HG03565 (cell line): ENCODE results near the gene ATP2B1.
A peak's percentile ranks its signal among the peaks of the same experiment; 100 is the strongest.

ENCODE experiments used
- ATAC-seq: cut with Tn5 transposase; IDR thresholded peaks from one replicate; pipeline ENCODE4 v1.9.1; 2021; ENCODE audit warnings: mild to moderate bottlenecking, moderate library complexity; ENCODE audit not compliant: unreplicated experiment

The ATP2B1 gene

GRCh38 chr12:89544681-89545184 lies 163.9 kb downstream of the ATP2B1 start:
- ATAC-seq = no peak

- no peak for ATAC-seq
These were observed 164.6 kb downstream of the ATP2B1 start for GRCh38 chr12:89544022-89544421.

- ATAC-seq = peak; percentile 63
These were observed 165.6 kb downstream of the ATP2B1 start for GRCh38 chr12:89542912-89543592.

- no peak for ATAC-seq
These were observed 166.4 kb downstream of the ATP2B1 start for GRCh38 chr12:89542236-89542635.

GRCh38 chr12:89540586-89540985 lies 168.1 kb downstream of the ATP2B1 start:
- ATAC-seq = no peak

- ATAC-seq = peak; percentile 34
These were observed 169.0 kb downstream of the ATP2B1 start for GRCh38 chr12:89539426-89540223.

- no peak for ATAC-seq
These were observed 169.7 kb downstream of the ATP2B1 start for GRCh38 chr12:89538897-89539296.
